ENCODE data around the gene ARG2.
"Not testable (repeated sequence)": the region's sequence is repeated elsewhere in the genome, so short reads cannot be mapped to it uniquely, and the experiment has no call there.

Gene ARG2

GRCh38 chr14:67586369-67586768 lies 33.4 kb upstream of the ARG2 start:
- no peak for DNase-seq (ENCODE audit: low spot score)

GRCh38 chr14:67589204-67589770 lies 30.4 kb upstream of the ARG2 start:
- DNase-seq (ENCODE audit: low spot score), result no peak

GRCh38 chr14:67593650-67594049 lies 26.1 kb upstream of the ARG2 start:
- DNase-seq (ENCODE audit: low spot score), result not testable (repeated sequence)

GRCh38 chr14:67595392-67595791 lies 24.3 kb upstream of the ARG2 start:
- DNase-seq (ENCODE audit: low spot score), result no peak

GRCh38 chr14:67599698-67600561 lies 19.8 kb upstream of the ARG2 start, which contains the start of gene PIGH:
TSS of gene PIGH (minus strand) at chr14:67600268. CDS start at chr14:67600203, 65 bp downstream.
- peak; percentile 89 for DNase-seq (ENCODE audit: low spot score)

GRCh38 chr14:67600562-67600974 lies 19.2 kb upstream of the ARG2 start:
- not testable (repeated sequence) for DNase-seq (ENCODE audit: low spot score)

GRCh38 chr14:67602076-67602475 lies 17.6 kb upstream of the ARG2 start:
- no peak for DNase-seq (ENCODE audit: low spot score)

GRCh38 chr14:67602995-67603545 lies 16.6 kb upstream of the ARG2 start:
- DNase-seq (ENCODE audit: low spot score), result no peak

- no peak for DNase-seq (ENCODE audit: low spot score)
Measured at GRCh38 chr14:67607646-67608045, 12.1 kb upstream of the ARG2 start.

- DNase-seq (ENCODE audit: low spot score), result no peak
Measured at GRCh38 chr14:67609642-67610310, 9.9 kb upstream of the ARG2 start.

GRCh38 chr14:67610491-67610890 lies 9.2 kb upstream of the ARG2 start:
- no peak for DNase-seq (ENCODE audit: low spot score)

GRCh38 chr14:67618617-67619063 lies 1.1 kb upstream of the ARG2 start:
- peak; percentile 70 for DNase-seq (ENCODE audit: low spot score)

GRCh38 chr14:67620217-67620785 lies 581 bp downstream of the ARG2 start:
- DNase-seq (ENCODE audit: low spot score), result no peak

- peak; percentile 71 for DNase-seq (ENCODE audit: low spot score)
Measured at GRCh38 chr14:67622675-67623074, 3.0 kb downstream of the ARG2 start.

- no peak for DNase-seq (ENCODE audit: low spot score)
Measured at GRCh38 chr14:67623114-67623513, 3.4 kb downstream of the ARG2 start.

GRCh38 chr14:67626131-67626530 lies 6.4 kb downstream of the ARG2 start:
- not testable (repeated sequence) for DNase-seq (ENCODE audit: low spot score)

GRCh38 chr14:67627519-67627918 lies 7.8 kb downstream of the ARG2 start:
- no peak for DNase-seq (ENCODE audit: low spot score)

- no peak for DNase-seq (ENCODE audit: low spot score)
Measured at GRCh38 chr14:67630186-67630585, 10.5 kb downstream of the ARG2 start.

GRCh38 chr14:67630938-67631337 lies 11.2 kb downstream of the ARG2 start:
- DNase-seq (ENCODE audit: low spot score), result no peak

- DNase-seq (ENCODE audit: low spot score), result no peak
Measured at GRCh38 chr14:67633451-67634147, 13.9 kb downstream of the ARG2 start.

- DNase-seq (ENCODE audit: low spot score), result no peak
Measured at GRCh38 chr14:67636361-67636919, 16.7 kb downstream of the ARG2 start.

All from COLO829 (cell line).